Measurements from ENCODE around the gene PPM1E. TPM values are rescaled to one million over a fixed set of nuclear protein-coding genes. Genes with fewer than 3 reads are reported as not detected.

The PPM1E gene
- polyA plus RNA-seq, 1 donor from 2014 or later, result 39.5 TPM

DNA sequence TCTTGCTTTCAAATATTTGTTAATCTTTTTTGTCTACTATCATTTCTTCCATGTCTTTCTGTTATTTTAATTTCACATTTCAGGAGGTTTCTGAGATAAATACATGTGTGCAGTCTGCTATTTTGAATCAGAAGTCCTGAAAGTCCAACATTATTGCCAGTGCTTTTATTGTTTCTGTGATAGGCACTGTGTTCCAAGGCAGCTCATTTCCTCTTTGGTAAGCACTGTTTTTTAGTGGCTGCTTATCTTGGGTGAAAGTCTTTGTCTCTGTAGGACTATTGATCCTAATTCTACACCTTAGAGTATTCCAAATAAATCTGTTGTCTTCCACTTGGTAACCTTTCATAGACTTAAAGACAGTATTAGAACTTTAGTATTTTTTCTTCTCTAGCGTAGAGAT lies 76.1 kb downstream of the PPM1E start:
- no peaks in the 10 kb centered on the region for H3F3A ChIP-seq (ENCODE audit: insufficient read depth, low read length, poor library complexity, severe bottlenecking)
- no peak overlapping the region for H3K27ac ChIP-seq (ENCODE audit: low read length)
- H4K20me1 ChIP-seq (ENCODE audit: insufficient read depth), result no peaks in the 10 kb centered on the region
- no peak overlapping the region for H2AFZ ChIP-seq (ENCODE audit: low read depth, low read length)
- H3K4me2 ChIP-seq (ENCODE audit: low read length), result no peak overlapping the region
- H3K9ac ChIP-seq (ENCODE audit: low read length), result no peak overlapping the region
- H3K36me3 ChIP-seq (ENCODE audit: insufficient read depth, low read length), result no peaks in the 10 kb centered on the region
- H3K9me3 ChIP-seq (ENCODE audit: low read length), result no peaks in the 10 kb centered on the region
- H3K9me2 ChIP-seq (ENCODE audit: insufficient read depth, low read length), result no peaks in the 10 kb centered on the region
- peaks cover 8% of the 10 kb centered on the region for H3K79me2 ChIP-seq (replicated peaks; ENCODE audit: insufficient read depth, low read length)
- no peaks in the 10 kb centered on the region for H3K27me3 ChIP-seq (ENCODE audit: insufficient read depth, low read depth, low read length)
- TF ChIP-seq MXI1 (conservative IDR thresholded peaks at IDR 0.05; ENCODE audit: poor library complexity, severe bottlenecking), result no peak
- no peak for TF ChIP-seq CTCF (IDR thresholded peaks at IDR 0.05; ENCODE audit: poor library complexity, severe bottlenecking)
- TF ChIP-seq POLR2AphosphoS5 (IDR thresholded peaks at IDR 0.05), result no peak
- no peak for TF ChIP-seq EP300 (conservative IDR thresholded peaks at IDR 0.05; ENCODE audit: poor library complexity, severe bottlenecking)
- no peak for TF ChIP-seq TAF1 (IDR thresholded peaks at IDR 0.05; ENCODE audit: low read depth)
- no peak for TF ChIP-seq RAD21 (conservative IDR thresholded peaks at IDR 0.05)
- TF ChIP-seq, protein P1, sequence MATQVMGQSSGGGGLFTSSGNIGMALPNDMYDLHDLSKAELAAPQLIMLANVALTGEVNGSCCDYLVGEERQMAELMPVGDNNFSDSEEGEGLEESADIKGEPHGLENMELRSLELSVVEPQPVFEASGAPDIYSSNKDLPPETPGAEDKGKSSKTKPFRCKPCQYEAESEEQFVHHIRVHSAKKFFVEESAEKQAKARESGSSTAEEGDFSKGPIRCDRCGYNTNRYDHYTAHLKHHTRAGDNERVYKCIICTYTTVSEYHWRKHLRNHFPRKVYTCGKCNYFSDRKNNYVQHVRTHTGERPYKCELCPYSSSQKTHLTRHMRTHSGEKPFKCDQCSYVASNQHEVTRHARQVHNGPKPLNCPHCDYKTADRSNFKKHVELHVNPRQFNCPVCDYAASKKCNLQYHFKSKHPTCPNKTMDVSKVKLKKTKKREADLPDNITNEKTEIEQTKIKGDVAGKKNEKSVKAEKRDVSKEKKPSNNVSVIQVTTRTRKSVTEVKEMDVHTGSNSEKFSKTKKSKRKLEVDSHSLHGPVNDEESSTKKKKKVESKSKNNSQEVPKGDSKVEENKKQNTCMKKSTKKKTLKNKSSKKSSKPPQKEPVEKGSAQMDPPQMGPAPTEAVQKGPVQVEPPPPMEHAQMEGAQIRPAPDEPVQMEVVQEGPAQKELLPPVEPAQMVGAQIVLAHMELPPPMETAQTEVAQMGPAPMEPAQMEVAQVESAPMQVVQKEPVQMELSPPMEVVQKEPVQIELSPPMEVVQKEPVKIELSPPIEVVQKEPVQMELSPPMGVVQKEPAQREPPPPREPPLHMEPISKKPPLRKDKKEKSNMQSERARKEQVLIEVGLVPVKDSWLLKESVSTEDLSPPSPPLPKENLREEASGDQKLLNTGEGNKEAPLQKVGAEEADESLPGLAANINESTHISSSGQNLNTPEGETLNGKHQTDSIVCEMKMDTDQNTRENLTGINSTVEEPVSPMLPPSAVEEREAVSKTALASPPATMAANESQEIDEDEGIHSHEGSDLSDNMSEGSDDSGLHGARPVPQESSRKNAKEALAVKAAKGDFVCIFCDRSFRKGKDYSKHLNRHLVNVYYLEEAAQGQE (IDR thresholded peaks at IDR 0.05; ENCODE audit: borderline replicate concordance), result no peak
- TF ChIP-seq SMC3 (conservative IDR thresholded peaks at IDR 0.05; ENCODE audit: poor library complexity), result no peak
- TF ChIP-seq EZH2 (IDR thresholded peaks at IDR 0.05; ENCODE audit: borderline replicate concordance, insufficient read depth, low read length, poor library complexity, severe bottlenecking), result no peak
- no peak overlapping the region for H3K4me3 ChIP-seq (ENCODE audit: low read length)

- H3K9me2 ChIP-seq (ENCODE audit: insufficient read depth, low read length), result no peaks in the 10 kb centered on the region
- H3K9me3 ChIP-seq (ENCODE audit: low read length), result no peaks in the 10 kb centered on the region
- H3F3A ChIP-seq (ENCODE audit: insufficient read depth, low read length, poor library complexity, severe bottlenecking), result no peaks in the 10 kb centered on the region
- H2AFZ ChIP-seq (ENCODE audit: low read depth, low read length), result no peak overlapping the region
- H3K9ac ChIP-seq (ENCODE audit: low read length), result no peak overlapping the region
- no peaks in the 10 kb centered on the region for H3K27me3 ChIP-seq (ENCODE audit: insufficient read depth, low read depth, low read length)
- H3K79me2 ChIP-seq (replicated peaks; ENCODE audit: insufficient read depth, low read length), result peaks cover 8% of the 10 kb centered on the region
- TF ChIP-seq EP300 (conservative IDR thresholded peaks at IDR 0.05; ENCODE audit: poor library complexity, severe bottlenecking), result no peak
- no peak for TF ChIP-seq CTCF (IDR thresholded peaks at IDR 0.05; ENCODE audit: poor library complexity, severe bottlenecking)
- TF ChIP-seq MXI1 (conservative IDR thresholded peaks at IDR 0.05; ENCODE audit: poor library complexity, severe bottlenecking), result no peak
- TF ChIP-seq TAF1 (IDR thresholded peaks at IDR 0.05; ENCODE audit: low read depth), result no peak
- TF ChIP-seq, protein P1 (IDR thresholded peaks at IDR 0.05; ENCODE audit: borderline replicate concordance), result no peak
- no peak for TF ChIP-seq SMC3 (conservative IDR thresholded peaks at IDR 0.05; ENCODE audit: poor library complexity)
- no peak for TF ChIP-seq RAD21 (conservative IDR thresholded peaks at IDR 0.05)
- TF ChIP-seq POLR2AphosphoS5 (IDR thresholded peaks at IDR 0.05), result no peak
- no peak for TF ChIP-seq EZH2 (IDR thresholded peaks at IDR 0.05; ENCODE audit: borderline replicate concordance, insufficient read depth, low read length, poor library complexity, severe bottlenecking)
- no peaks in the 10 kb centered on the region for H4K20me1 ChIP-seq (ENCODE audit: insufficient read depth)
- no peaks in the 10 kb centered on the region for H3K36me3 ChIP-seq (ENCODE audit: insufficient read depth, low read length)
- H3K27ac ChIP-seq (ENCODE audit: low read length), result no peak overlapping the region
- no peak overlapping the region for H3K4me3 ChIP-seq (ENCODE audit: low read length)
- no peak overlapping the region for H3K4me2 ChIP-seq (ENCODE audit: low read length)
Measured at GRCh38 chr17:58832514-58832913, 76.9 kb downstream of the PPM1E start.
